Measurements from ENCODE around the gene SPRED2.

DNA sequence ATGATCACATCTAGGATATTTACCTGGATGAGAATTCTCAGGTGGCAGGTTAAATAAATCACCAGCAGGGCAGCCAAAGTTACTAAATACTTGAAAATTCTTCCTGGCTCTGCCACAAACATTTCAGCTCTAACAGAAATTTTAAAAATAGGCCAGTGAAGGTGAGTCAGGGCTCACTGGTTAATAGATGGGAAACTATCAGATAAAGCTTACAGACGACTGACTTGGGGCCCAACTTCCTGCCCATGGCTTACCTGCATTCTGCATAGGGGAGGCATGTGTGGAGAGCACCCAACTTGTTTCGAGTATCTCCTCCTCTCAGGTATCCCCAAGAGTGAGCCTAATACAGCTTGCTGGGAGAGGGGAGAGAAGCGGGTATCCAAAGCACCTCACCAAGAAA, 57.8 kb downstream of the SPRED2 start:
- TF ChIP-seq PBX3 (IDR thresholded peaks at IDR 0.05) (no peak), NFE2L2 (conservative IDR thresholded peaks at IDR 0.05; ENCODE audit: low read length) (no peak), MAFK (IDR thresholded peaks at IDR 0.05; ENCODE audit: partially characterized antibody) (no peak), TP53 (CRISPR knock-in tag; IDR thresholded peaks at IDR 0.05) (no peak), CTCF (IDR thresholded peaks at IDR 0.05) (no peak), ZNF302 (CRISPR knock-in tag; IDR thresholded peaks at IDR 0.05) (no peak), ZFP36 (IDR thresholded peaks at IDR 0.05; ENCODE audit: borderline replicate concordance, partially characterized antibody) (no peak)
- TF ChIP-seq, protein P1, sequence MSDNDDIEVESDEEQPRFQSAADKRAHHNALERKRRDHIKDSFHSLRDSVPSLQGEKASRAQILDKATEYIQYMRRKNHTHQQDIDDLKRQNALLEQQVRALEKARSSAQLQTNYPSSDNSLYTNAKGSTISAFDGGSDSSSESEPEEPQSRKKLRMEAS (IDR thresholded peaks at IDR 0.05): no peak
